PC-3 (cell line): Measurements from ENCODE around the gene ARHGAP8. TPM values are rescaled to one million over a fixed set of nuclear protein-coding genes. Genes with fewer than 3 reads are reported as not detected.
A peak's percentile ranks its signal among the peaks of the same experiment; 100 is the strongest.

Experiments
- ATAC-seq: fragments of 200-7000 bp; cut with Tn5 transposase; 2 replicates; pipeline ENCODE4 v1.9.1; 2020; ENCODE audit warnings: mild to moderate bottlenecking, moderate library complexity
- BruUV-seq: library from RNA; stranded (reverse); fragments of 400-500 nt; replicated peaks from 2 replicates; lab custom pipeline; 2021; lab: Mats Ljungman, UMichigan
- CTCF ChIA-PET: fragments of 300-600 bp; sonication (Branson Sonifier 250); formaldehyde crosslinking; loops from one replicate; lab custom pipeline; 2022; ENCODE audit warnings: antibody characterized with exemption; lab: Charles Lee
- POLR2A ChIA-PET: fragments of 300-600 bp; sonication (Branson Sonifier 250); formaldehyde crosslinking; loops from one replicate; lab custom pipeline; 2022; ENCODE audit warnings: antibody characterized with exemption; ENCODE audit not compliant: unreplicated experiment; lab: Charles Lee
- DNase-seq: peaks from one replicate; pipeline ENCODE4 v3.0.0-alpha.2; 2015
- H2AFZ ChIP-seq: fragments of 300-600 bp; sonication (generic); 2 replicates; pipeline ENCODE4 v1.6.0; 2016; ENCODE audit warnings: antibody characterized with exemption, low read length
- H3F3A ChIP-seq: fragments of 300-600 bp; sonication (generic); one replicate; pipeline ENCODE4 v1.6.0; 2017; ENCODE audit warnings: antibody characterized with exemption, low read length, control low read depth, mild to moderate bottlenecking; ENCODE audit not compliant: unreplicated experiment
- H3K27ac ChIP-seq: fragments of 300-600 bp; sonication (generic); 2 replicates; pipeline ENCODE4 v1.5.1; 2016; ENCODE audit warnings: mild to moderate bottlenecking, low read length
- H3K27me3 ChIP-seq: fragments of 300-600 bp; sonication (generic); 2 replicates; pipeline ENCODE4 v1.6.1; 2016; ENCODE audit warnings: low read length, mixed read lengths
- H3K36me3 ChIP-seq: fragments of 300-600 bp; sonication (generic); 2 replicates; pipeline ENCODE4 v1.6.1; 2016; ENCODE audit warnings: low read depth, mixed run types, low read length, mixed read lengths
- H3K4me1 ChIP-seq: fragments of 300-600 bp; sonication (generic); 2 replicates; pipeline ENCODE4 v1.5.1; 2016; ENCODE audit warnings: low read length; ENCODE audit not compliant: insufficient read depth
- H3K4me2 ChIP-seq: fragments of 300-600 bp; sonication (generic); 2 replicates; pipeline ENCODE4 v1.6.0; 2016; ENCODE audit warnings: low read length
- H3K4me3 ChIP-seq: fragments of 300-600 bp; sonication (generic); 2 replicates; pipeline ENCODE4 v1.5.1; 2016; ENCODE audit warnings: mild to moderate bottlenecking, low read length, mixed read lengths
- H3K79me2 ChIP-seq: fragments of 300-600 bp; sonication (generic); 2 replicates; pipeline ENCODE4 v1.6.1; 2017; ENCODE audit warnings: low read length, mixed read lengths
- H3K9ac ChIP-seq: fragments of 300-600 bp; sonication (generic); 2 replicates; pipeline ENCODE4 v1.6.0; 2016; ENCODE audit warnings: mild to moderate bottlenecking, low read length
- H3K9me2 ChIP-seq: fragments of 300-600 bp; sonication (generic); replicated peaks from 2 replicates; pipeline ENCODE4 v1.6.1; 2016; ENCODE audit warnings: mixed run types, low read length, mixed read lengths
- H3K9me3 ChIP-seq: fragments of 300-600 bp; sonication (generic); 2 replicates; pipeline ENCODE4 v1.6.1; 2016; ENCODE audit warnings: low read length, mixed read lengths
- H4K20me1 ChIP-seq: fragments of 300-600 bp; sonication (generic); 2 replicates; pipeline ENCODE4 v1.6.1; 2016; ENCODE audit warnings: low read length, mixed read lengths
- CTCF ChIP-seq: fragments of 300-600 bp; sonication (generic); conservative IDR thresholded peaks from 2 replicates; pipeline ENCODE4 v1.5.1; 2017; ENCODE audit warnings: antibody characterized with exemption, low read depth, mild to moderate bottlenecking, low read length
- EZH2 ChIP-seq: fragments of 300-600 bp; sonication (generic); IDR thresholded peaks from one replicate; pipeline ENCODE4 v1.6.1; 2017; ENCODE audit warnings: antibody characterized with exemption, mild to moderate bottlenecking, low read length; ENCODE audit not compliant: unreplicated experiment
- EZH2phosphoT487 ChIP-seq: fragments of 300-600 bp; sonication (generic); IDR thresholded peaks from 2 replicates; pipeline ENCODE4 v1.6.1; 2018; ENCODE audit warnings: mild to moderate bottlenecking, antibody characterized with exemption, low read length, borderline replicate concordance
- intact Hi-C: fragments of 100-400 bp; cut with micrococcal nuclease; formaldehyde crosslinking; loops from 2 replicates; pipeline ENCODE4 v1.9.0; 2023
- total RNA-seq: library from RNA; depleted of rRNA; stranded (reverse); fragments of >200 nt; gene quantifications from 2 replicates; pipeline ENCODE4 v1.2.3, GENCODE V29; 2014

Gene ARHGAP8
- total RNA-seq, 1 experiment from 2014 or later = 30.9 TPM

GRCh38 chr22:44765571-44766285 is 13.4 kb downstream of the ARHGAP8 start:
- intact Hi-C loops = no loop called here
- ATAC-seq (no peak), DNase-seq (no peak)
- no peaks in the 10 kb centered on the region for H3F3A ChIP-seq
- no peaks in the 10 kb centered on the region for H4K20me1 ChIP-seq
- H3K4me2 ChIP-seq = no peak overlapping the region
- H3K9me3 ChIP-seq = no peaks in the 10 kb centered on the region
- TF ChIP-seq CTCF (no peak), EZH2 (no peak), EZH2phosphoT487 (no peak)
- H3K36me3 ChIP-seq = no peaks in the 10 kb centered on the region
- ChIA-PET CTCF (no interaction called here), POLR2A (no interaction called here)
- H3K9me2 ChIP-seq = no peaks in the 10 kb centered on the region
- no TSS peak for BruUV-seq
- H3K27me3 ChIP-seq = no peaks in the 10 kb centered on the region
- H3K4me3 ChIP-seq = no peak overlapping the region
- no peak overlapping the region for H3K9ac ChIP-seq
- no peaks in the 10 kb centered on the region for H3K4me1 ChIP-seq
- no peak overlapping the region for H2AFZ ChIP-seq
- H3K79me2 ChIP-seq = peaks cover 21% of the 10 kb centered on the region
- H3K27ac ChIP-seq = no peak overlapping the region

- Histone ChIP-seq H3K9me3 (no peaks in the 10 kb centered on the region), H3F3A (no peaks in the 10 kb centered on the region), H3K36me3 (no peaks in the 10 kb centered on the region), H3K9me2 (no peaks in the 10 kb centered on the region), H3K4me1 (no peaks in the 10 kb centered on the region), H3K4me2 (no peak overlapping the region), H3K27me3 (no peaks in the 10 kb centered on the region), H4K20me1 (no peaks in the 10 kb centered on the region), H3K27ac (no peak overlapping the region), H3K9ac (no peak overlapping the region), H3K4me3 (no peak overlapping the region), H2AFZ (no peak overlapping the region), H3K79me2 (peaks cover 19% of the 10 kb centered on the region)
- BruUV-seq = no TSS peak
- CTCF ChIA-PET = no interaction called here
- ATAC-seq (no peak), DNase-seq (no peak)
- intact Hi-C loops = no loop called here
- POLR2A ChIA-PET = no interaction called here
- TF ChIP-seq CTCF (no peak), EZH2 (no peak), EZH2phosphoT487 (no peak)
Observed at GRCh38 chr22:44773082-44773481, 20.7 kb downstream of the ARHGAP8 start.

- no peaks in the 10 kb centered on the region for H3K9me3 ChIP-seq
- H3K4me2 ChIP-seq = no peak overlapping the region
- no peaks in the 10 kb centered on the region for H3K4me1 ChIP-seq
- CTCF ChIA-PET = no interaction called here
- peak; percentile 21 for DNase-seq
- no peak overlapping the region for H3K27ac ChIP-seq
- no peak for ATAC-seq
- H3K79me2 ChIP-seq = peaks cover 13% of the 10 kb centered on the region
- no TSS peak for BruUV-seq
- no peaks in the 10 kb centered on the region for H4K20me1 ChIP-seq
- POLR2A ChIA-PET = no interaction called here
- TF ChIP-seq EZH2 (no peak), CTCF (no peak), EZH2phosphoT487 (no peak)
- intact Hi-C loops = no loop called here
- H3K4me3 ChIP-seq = no peak overlapping the region
- no peak overlapping the region for H2AFZ ChIP-seq
- no peaks in the 10 kb centered on the region for H3K9me2 ChIP-seq
- H3F3A ChIP-seq = no peaks in the 10 kb centered on the region
- H3K36me3 ChIP-seq = no peaks in the 10 kb centered on the region
- no peaks in the 10 kb centered on the region for H3K27me3 ChIP-seq
- no peak overlapping the region for H3K9ac ChIP-seq
Observed at GRCh38 chr22:44775862-44776261, 23.5 kb downstream of the ARHGAP8 start.
